Left forelimb (tissue), 1 donor: ENCODE measurements around the gene PIPOX.

Experiments used
- DNase-seq: peaks from one replicate; pipeline ENCODE4 v3.0.0-alpha.2; 2018; ENCODE audit warnings: low spot score

The PIPOX gene

DNA sequence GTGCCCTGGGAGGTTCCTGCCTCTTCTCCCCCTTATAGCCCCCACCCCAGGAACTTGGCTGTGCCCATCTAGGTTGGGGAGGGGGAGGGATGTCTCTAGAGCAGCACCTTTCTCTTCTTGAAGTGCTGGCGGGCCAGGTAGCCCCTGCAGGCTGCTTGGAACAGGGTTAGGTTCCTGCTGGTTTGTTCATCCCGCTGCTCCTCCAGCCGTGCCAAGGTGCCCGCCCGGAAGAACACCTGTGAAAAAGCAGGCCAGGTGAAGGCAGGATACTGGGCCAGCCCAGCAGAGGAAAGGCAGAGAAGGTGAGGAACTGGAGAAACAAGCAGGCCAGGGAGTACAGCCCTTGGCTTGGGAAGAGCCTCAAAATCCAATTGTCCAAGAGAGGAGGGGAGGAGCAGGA lies 56.6 kb downstream of the PIPOX start:
- no peak for DNase-seq

DNA sequence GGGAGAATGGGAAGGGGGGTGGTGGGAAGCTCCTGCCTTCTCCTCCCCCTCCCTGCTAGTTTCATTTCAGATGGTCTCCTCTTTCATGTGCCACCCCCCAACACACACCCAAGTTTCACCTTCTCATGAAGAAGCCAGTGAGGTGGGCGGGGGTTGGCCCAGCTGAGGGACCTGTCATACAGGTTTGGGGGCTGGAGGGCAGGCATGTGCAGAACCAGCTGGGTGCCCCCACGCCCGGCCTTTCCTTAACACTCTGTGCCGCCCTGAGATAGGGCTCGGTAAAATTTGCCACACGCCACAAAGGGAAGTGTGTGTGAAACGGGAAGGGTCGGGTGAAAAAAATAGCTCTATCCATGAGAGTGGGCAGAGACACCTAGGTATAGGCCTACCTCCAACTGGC lies 57.4 kb downstream of the PIPOX start:
- DNase-seq = no peak

DNA sequence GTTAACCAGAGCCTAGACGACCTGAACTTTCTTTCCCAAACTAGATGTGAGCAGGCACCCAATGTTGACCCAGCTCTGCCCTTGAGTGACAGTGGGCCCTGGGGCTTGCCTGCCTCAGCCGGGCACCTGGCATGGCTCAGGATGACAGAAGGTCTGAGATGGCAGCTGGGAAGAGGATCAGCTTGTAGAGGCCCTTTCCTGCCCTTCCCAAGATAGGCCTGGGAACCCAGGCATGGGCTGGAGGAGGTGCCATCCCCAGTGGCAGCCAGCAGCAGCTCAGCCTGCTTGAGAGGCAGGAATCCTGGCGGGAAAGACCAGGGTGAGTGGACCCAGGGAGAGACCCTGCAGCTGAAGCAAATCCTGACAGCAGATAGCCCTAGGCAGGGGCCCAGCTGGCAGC lies 59.1 kb downstream of the PIPOX start:
- no peak for DNase-seq

DNA sequence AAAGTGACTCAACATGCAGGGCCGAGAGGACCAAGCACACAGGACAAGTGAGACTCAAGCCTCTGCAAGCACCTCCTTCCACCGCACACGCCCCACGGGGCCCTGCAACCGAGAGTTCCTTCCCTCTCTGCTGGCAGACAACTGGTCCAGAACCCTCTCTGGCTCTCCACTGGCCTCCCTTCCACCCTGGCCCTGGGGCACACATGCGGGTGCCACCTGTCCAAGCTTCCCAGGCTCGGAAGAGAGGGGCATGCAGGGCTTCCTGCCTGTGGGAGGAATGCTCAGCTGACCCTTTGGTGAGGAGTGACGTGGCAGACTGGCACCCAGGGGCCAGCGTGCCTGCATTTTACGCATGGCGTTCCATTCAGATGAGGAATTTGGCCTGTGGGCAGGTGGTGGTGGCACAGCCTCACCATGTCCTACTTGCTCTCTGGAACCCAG lies 59.8 kb downstream of the PIPOX start:
- no peak for DNase-seq

DNA sequence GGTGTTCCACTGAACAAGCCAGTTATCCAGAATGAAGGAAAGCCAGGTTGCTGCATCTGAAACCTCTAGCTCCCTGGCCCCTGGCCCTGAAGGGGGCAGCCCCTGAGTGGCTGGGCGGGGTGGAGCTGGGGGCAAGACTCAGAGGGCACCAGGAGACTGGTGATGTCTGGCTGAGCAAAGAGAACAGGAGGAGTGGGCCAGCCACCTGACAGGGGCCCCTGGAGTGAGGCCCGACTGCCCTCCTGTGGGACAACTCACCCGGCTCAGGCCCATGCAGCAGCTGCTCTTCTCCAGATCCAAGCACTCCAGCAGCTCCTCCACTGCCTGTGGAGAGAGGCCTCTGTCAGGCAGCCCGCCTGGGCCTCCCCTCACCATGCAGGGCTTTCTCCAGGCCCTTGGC lies 60.4 kb downstream of the PIPOX start:
- DNase-seq = no peak
